Breast epithelium (tissue), 3 donors: ENCODE data around the gene BAZ2A.
"Not testable (repeated sequence)": the region's sequence is repeated elsewhere in the genome, so short reads cannot be mapped to it uniquely, and the experiment has no call there.

Experiments
- POLR2A ChIP-seq: fragments of 450-650 bp; IDR thresholded peaks from one replicate; pipeline ENCODE4 v1.6.1; 2016; ENCODE audit warnings: antibody characterized with exemption, mild to moderate bottlenecking, moderate library complexity
- POLR2AphosphoS5 ChIP-seq, 3 donors: sonication (generic); formaldehyde crosslinking; IDR thresholded peaks; one replicate each; pipeline ENCODE4 v1.6.1; 2017; ENCODE audit warnings: antibody characterized with exemption in 3 of 3
- TF ChIP-seq, protein P1 (sequence below), 3 donors: fragments of 450-650 bp; IDR thresholded peaks; one replicate each; pipeline ENCODE4 v1.5.1; 2016 to 2017; ENCODE audit warnings: antibody characterized with exemption in 3 of 3, mild to moderate bottlenecking in 3 of 3, moderate library complexity in 3 of 3

DNA sequence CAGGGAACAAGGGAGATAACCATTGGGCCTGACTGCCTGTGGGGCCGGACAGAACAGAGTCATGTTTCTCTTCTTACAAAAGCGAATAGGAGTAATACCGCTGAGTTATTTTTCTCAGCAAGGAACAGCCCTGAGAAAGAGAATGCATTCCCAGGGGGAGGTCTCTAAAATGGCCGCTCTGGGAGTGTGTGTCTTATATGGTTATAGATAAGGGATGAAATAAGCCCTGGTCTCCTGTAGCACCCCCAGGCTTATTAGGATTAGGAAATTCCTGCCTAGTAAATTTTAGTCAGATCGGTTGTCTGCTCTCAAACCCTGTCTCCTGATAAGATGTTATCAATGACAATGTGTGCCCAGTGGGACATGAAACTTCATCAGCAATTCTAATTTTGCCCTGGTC, 23.7 kb upstream of the BAZ2A start:
- TF ChIP-seq, protein P1, sequence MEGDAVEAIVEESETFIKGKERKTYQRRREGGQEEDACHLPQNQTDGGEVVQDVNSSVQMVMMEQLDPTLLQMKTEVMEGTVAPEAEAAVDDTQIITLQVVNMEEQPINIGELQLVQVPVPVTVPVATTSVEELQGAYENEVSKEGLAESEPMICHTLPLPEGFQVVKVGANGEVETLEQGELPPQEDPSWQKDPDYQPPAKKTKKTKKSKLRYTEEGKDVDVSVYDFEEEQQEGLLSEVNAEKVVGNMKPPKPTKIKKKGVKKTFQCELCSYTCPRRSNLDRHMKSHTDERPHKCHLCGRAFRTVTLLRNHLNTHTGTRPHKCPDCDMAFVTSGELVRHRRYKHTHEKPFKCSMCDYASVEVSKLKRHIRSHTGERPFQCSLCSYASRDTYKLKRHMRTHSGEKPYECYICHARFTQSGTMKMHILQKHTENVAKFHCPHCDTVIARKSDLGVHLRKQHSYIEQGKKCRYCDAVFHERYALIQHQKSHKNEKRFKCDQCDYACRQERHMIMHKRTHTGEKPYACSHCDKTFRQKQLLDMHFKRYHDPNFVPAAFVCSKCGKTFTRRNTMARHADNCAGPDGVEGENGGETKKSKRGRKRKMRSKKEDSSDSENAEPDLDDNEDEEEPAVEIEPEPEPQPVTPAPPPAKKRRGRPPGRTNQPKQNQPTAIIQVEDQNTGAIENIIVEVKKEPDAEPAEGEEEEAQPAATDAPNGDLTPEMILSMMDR (IDR thresholded peaks at IDR 0.05): not testable (repeated sequence)
- not testable (repeated sequence) for TF ChIP-seq POLR2A; POLR2AphosphoS5 (IDR thresholded peaks at IDR 0.05)
